ENCODE results near the gene KCNJ15. TPM values are rescaled to one million over a fixed set of nuclear protein-coding genes. Genes with fewer than 3 reads are reported as not detected.

Gene KCNJ15
- total RNA-seq, 4 donors from 2014 or later: 5.8 TPM; not detected in 3

- Histone ChIP-seq H3K27me3 (no peaks in the 10 kb centered on the region), H3K27ac (no peak overlapping the region), H3K9me3 (no peaks in the 10 kb centered on the region), H3K4me3 (no peak overlapping the region), H3K4me1 (no peaks in the 10 kb centered on the region), H3K36me3 (no peaks in the 10 kb centered on the region)
- TF ChIP-seq POLR2A (IDR thresholded peaks at IDR 0.05): no peak
- TF ChIP-seq CTCF (IDR thresholded peaks at IDR 0.05): no peak
- no peak for DNase-seq
Observed at GRCh38 chr21:38249696-38250278, 7.0 kb upstream of the KCNJ15 start.

- H3K4me1 ChIP-seq: no peaks in the 10 kb centered on the region
- no peaks in the 10 kb centered on the region for H3K9me3 ChIP-seq
- H3K36me3 ChIP-seq: no peaks in the 10 kb centered on the region
- TF ChIP-seq CTCF (IDR thresholded peaks at IDR 0.05): no peak
- TF ChIP-seq POLR2A (IDR thresholded peaks at IDR 0.05): no peak
- H3K27me3 ChIP-seq: no peaks in the 10 kb centered on the region
- H3K4me3 ChIP-seq: no peak overlapping the region
- no peak overlapping the region for H3K27ac ChIP-seq
- DNase-seq: no peak
Observed at GRCh38 chr21:38250991-38251418, 5.8 kb upstream of the KCNJ15 start.

GRCh38 chr21:38254970-38255369 lies 1.8 kb upstream of the KCNJ15 start:
- H3K9me3 ChIP-seq: no peaks in the 10 kb centered on the region
- no peak for DNase-seq
- TF ChIP-seq POLR2A (IDR thresholded peaks at IDR 0.05) (no peak), CTCF (IDR thresholded peaks at IDR 0.05) (no peak)

GRCh38 chr21:38255571-38256117 lies 1.1 kb upstream of the KCNJ15 start:
- no peaks in the 10 kb centered on the region for H3K4me1 ChIP-seq
- no peaks in the 10 kb centered on the region for H3K36me3 ChIP-seq
- H3K27ac ChIP-seq: no peak overlapping the region
- H3K27me3 ChIP-seq: no peaks in the 10 kb centered on the region
- TF ChIP-seq POLR2A (IDR thresholded peaks at IDR 0.05) (no peak), CTCF (IDR thresholded peaks at IDR 0.05) (no peak)
- DNase-seq: no peak
- no peaks in the 10 kb centered on the region for H3K9me3 ChIP-seq
- H3K4me3 ChIP-seq: no peak overlapping the region

More at GRCh38 chr21:38254970-38255369, 1.8 kb upstream of the KCNJ15 start:
- Histone ChIP-seq H3K27ac (no peak overlapping the region), H3K36me3 (no peaks in the 10 kb centered on the region), H3K27me3 (no peaks in the 10 kb centered on the region), H3K4me1 (no peaks in the 10 kb centered on the region), H3K4me3 (no peak overlapping the region)

- Histone ChIP-seq H3K27ac (no peak overlapping the region), H3K4me3 (no peak overlapping the region), H3K36me3 (no peaks in the 10 kb centered on the region), H3K4me1 (no peaks in the 10 kb centered on the region), H3K9me3 (no peaks in the 10 kb centered on the region), H3K27me3 (no peaks in the 10 kb centered on the region)
- no peak for DNase-seq
- TF ChIP-seq CTCF (IDR thresholded peaks at IDR 0.05) (no peak), POLR2A (IDR thresholded peaks at IDR 0.05) (no peak)
Observed at GRCh38 chr21:38257667-38258066, 876 bp downstream of the KCNJ15 start.

Measured in Peyer's patch (tissue), 4 donors.